ENCODE results near the gene ADGRA1. TPM values are rescaled to one million over a fixed set of nuclear protein-coding genes. Genes with fewer than 3 reads are reported as not detected.

The ADGRA1 gene
- total and polyA plus RNA-seq, 2 experiments from 2014 or later, result 0.23 to 0.52 TPM

DNA sequence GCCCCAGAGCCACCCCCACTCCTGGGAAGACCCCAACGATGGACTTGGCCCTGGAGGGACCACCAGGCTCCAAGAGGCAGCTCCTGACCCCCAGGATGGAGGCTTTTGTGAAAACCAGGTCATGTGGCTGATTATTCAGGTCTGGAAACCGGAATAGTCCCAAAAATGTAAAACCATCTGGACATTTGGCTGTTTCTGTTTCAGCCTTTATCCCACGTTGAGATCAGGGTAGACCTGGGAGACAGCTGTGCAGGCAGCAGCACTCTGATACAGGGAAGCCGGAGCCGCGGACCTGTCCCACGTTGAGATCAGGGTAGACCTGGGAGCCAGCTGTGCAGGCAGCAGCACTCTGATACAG, 7.1 kb upstream of the ADGRA1 start (continued):
- TF ChIP-seq, protein P1, sequence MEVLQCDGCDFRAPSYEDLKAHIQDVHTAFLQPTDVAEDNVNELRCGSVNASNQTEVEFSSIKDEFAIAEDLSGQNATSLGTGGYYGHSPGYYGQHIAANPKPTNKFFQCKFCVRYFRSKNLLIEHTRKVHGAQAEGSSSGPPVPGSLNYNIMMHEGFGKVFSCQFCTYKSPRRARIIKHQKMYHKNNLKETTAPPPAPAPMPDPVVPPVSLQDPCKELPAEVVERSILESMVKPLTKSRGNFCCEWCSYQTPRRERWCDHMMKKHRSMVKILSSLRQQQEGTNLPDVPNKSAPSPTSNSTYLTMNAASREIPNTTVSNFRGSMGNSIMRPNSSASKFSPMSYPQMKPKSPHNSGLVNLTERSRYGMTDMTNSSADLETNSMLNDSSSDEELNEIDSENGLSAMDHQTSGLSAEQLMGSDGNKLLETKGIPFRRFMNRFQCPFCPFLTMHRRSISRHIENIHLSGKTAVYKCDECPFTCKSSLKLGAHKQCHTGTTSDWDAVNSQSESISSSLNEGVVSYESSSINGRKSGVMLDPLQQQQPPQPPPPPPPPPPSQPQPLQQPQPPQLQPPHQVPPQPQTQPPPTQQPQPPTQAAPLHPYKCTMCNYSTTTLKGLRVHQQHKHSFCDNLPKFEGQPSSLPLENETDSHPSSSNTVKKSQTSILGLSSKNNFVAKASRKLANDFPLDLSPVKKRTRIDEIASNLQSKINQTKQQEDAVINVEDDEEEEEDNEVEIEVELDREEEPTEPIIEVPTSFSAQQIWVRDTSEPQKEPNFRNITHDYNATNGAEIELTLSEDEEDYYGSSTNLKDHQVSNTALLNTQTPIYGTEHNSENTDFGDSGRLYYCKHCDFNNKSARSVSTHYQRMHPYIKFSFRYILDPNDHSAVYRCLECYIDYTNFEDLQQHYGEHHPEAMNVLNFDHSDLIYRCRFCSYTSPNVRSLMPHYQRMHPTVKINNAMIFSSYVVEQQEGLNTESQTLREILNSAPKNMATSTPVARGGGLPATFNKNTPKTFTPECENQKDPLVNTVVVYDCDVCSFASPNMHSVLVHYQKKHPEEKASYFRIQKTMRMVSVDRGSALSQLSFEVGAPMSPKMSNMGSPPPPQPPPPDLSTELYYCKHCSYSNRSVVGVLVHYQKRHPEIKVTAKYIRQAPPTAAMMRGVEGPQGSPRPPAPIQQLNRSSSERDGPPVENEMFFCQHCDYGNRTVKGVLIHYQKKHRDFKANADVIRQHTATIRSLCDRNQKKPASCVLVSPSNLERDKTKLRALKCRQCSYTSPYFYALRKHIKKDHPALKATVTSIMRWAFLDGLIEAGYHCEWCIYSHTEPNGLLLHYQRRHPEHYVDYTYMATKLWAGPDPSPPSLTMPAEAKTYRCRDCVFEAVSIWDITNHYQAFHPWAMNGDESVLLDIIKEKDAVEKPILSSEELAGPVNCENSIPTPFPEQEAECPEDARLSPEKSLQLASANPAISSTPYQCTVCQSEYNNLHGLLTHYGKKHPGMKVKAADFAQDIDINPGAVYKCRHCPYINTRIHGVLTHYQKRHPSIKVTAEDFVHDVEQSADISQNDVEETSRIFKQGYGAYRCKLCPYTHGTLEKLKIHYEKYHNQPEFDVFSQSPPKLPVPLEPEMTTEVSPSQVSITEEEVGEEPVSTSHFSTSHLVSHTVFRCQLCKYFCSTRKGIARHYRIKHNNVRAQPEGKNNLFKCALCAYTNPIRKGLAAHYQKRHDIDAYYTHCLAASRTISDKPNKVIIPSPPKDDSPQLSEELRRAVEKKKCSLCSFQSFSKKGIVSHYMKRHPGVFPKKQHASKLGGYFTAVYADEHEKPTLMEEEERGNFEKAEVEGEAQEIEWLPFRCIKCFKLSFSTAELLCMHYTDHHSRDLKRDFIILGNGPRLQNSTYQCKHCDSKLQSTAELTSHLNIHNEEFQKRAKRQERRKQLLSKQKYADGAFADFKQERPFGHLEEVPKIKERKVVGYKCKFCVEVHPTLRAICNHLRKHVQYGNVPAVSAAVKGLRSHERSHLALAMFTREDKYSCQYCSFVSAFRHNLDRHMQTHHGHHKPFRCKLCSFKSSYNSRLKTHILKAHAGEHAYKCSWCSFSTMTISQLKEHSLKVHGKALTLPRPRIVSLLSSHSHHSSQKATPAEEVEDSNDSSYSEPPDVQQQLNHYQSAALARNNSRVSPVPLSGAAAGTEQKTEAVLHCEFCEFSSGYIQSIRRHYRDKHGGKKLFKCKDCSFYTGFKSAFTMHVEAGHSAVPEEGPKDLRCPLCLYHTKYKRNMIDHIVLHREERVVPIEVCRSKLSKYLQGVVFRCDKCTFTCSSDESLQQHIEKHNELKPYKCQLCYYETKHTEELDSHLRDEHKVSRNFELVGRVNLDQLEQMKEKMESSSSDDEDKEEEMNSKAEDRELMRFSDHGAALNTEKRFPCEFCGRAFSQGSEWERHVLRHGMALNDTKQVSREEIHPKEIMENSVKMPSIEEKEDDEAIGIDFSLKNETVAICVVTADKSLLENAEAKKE (CRISPR knock-in tag; IDR thresholded peaks at IDR 0.05), result no peak
- TF ChIP-seq CREB1 (CRISPR knock-in tag; IDR thresholded peaks at IDR 0.05; ENCODE audit: low read depth) (no peak), ZNF114 (CRISPR knock-in tag; IDR thresholded peaks at IDR 0.05) (no peak), EZH2phosphoT487 (IDR thresholded peaks at IDR 0.05; ENCODE audit: unreplicated experiment) (no peak), STAT1 (IDR thresholded peaks at IDR 0.05; ENCODE audit: unreplicated experiment) (no peak), CTCF (conservative IDR thresholded peaks at IDR 0.05; ENCODE audit: low read depth in 2 of 2) (no peak)
- TF ChIP-seq, protein P2, sequence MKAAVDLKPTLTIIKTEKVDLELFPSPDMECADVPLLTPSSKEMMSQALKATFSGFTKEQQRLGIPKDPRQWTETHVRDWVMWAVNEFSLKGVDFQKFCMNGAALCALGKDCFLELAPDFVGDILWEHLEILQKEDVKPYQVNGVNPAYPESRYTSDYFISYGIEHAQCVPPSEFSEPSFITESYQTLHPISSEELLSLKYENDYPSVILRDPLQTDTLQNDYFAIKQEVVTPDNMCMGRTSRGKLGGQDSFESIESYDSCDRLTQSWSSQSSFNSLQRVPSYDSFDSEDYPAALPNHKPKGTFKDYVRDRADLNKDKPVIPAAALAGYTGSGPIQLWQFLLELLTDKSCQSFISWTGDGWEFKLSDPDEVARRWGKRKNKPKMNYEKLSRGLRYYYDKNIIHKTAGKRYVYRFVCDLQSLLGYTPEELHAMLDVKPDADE (IDR thresholded peaks at IDR 0.05), result no peak
